Left kidney (tissue), 2 donors: ENCODE data around the gene HOXB3. TPM values are rescaled to one million over a fixed set of nuclear protein-coding genes. Genes with fewer than 3 reads are reported as not detected.

Source experiments
- DNase-seq: peaks from one replicate; pipeline ENCODE4 v3.0.0-alpha.2; 2013
- polyA plus RNA-seq: library from polyadenylated mRNA; unstranded; fragments of 120-200 nt; gene quantifications from one replicate; pipeline ENCODE4 v1.2.1, GENCODE V29; 2013; ENCODE audit not compliant: insufficient read length

Gene HOXB3
- polyA plus RNA-seq, 1 donor: 224 TPM

GRCh38 chr17:48600244-48601098, 10.4 kb upstream of the HOXB3 start:
- no peak for DNase-seq

DNA sequence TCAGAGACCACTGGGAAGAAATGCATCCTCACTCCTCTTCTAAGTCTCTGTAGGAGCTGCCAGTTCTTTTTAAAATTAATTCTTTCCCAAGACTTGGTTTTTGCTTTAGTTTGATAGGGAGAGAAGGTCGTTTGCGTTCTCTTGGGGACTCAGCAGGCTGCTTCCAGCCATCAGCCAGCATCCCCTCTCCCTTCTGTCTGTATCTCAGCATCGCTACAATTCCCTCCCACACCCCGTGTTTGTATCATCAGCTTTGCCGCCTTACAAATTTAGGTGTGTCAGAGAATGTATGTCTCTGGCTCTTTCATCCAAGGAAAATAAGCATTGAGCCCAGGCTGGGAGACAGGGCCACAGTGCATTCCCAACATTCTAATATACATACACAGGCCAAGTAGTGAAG, 9.3 kb upstream of the HOXB3 start:
- no peak for DNase-seq

GRCh38 chr17:48598736-48599135, 8.7 kb upstream of the HOXB3 start:
- DNase-seq: no peak

DNA sequence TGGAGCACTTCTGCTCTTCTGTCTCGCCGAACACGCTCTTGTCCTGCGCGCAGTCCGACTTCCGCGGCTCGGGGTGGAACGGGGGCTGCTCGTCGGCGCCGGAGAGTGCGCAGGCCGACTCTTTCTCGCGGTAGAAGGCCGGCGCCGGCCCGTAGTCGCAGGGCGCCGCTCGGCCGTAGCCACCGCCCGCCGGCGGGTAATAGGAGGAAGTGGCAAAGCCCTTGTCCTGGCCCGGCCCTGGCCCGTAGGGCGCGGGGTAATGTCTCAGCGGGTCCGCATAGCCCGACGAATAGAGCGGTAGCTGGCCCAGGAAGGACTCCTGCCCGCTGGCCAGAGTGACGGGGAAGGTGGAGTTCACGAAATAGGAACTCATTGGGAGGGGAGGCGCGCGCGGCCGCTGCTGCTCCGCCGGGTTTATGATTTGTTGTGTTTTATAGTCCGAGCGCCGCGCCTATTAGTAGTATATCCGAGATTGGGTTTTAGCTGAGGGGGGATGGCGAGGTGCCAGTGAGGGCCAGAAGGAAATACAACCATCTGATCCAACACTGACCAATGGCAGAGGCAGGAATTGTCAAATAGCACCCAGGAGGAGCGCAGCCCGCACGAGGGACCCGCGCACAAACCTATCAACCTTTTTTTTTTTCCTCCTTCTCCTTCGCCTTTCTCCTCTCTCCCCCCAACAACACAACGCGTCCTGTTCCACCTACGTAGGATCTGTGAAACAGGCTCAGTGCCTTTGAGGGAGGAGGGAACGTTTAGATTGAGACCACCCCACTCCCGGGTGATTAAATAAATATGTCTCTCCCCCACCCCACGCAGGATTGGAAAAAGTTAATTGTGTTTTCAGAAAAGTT, 8.0 kb upstream of the HOXB3 start:
- DNase-seq: no peak

GRCh38 chr17:48597528-48597777, 7.4 kb upstream of the HOXB3 start:
- DNase-seq: no peak

DNA sequence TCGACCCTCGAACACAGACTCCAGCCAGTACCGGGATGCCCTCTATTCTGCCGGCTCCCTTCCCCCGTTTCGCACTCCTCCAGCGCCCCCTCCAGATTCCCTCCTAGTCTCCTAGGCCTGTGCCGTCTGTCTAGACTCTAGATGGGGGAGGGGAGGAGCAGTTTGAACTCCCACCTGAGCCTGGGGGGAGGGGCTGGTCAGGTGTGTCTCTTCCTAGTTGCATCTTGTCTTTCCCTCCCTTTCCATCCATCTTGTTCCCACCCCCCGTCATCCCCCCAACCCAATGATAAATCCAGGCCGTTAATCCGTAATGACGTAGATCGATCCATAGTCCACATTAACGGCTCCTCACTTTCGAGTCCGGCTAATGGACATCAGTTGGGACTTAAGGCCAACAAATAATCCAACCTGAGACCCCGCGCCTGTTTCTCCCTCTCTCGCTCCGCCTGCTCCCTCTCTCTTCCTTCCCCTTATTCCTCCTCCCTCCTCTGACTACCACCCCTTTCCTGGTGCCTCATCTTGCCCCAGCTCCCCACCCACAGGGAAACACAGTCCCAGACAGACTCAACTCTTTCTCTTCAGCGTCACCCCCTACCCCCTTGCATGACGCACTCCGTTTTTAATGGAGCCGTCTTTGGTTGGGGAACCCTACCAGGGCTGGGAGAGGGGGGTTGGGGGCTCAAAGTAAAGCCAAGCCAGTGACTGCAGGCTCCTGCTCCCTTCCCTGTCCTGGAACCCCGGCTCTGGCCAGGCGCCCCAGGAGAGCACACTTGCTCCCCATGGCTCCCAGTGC, 6.9 kb upstream of the HOXB3 start:
- DNase-seq: no peak

- DNase-seq: no peak
These were observed 6.1 kb upstream of the HOXB3 start for GRCh38 chr17:48596000-48596734.

DNA sequence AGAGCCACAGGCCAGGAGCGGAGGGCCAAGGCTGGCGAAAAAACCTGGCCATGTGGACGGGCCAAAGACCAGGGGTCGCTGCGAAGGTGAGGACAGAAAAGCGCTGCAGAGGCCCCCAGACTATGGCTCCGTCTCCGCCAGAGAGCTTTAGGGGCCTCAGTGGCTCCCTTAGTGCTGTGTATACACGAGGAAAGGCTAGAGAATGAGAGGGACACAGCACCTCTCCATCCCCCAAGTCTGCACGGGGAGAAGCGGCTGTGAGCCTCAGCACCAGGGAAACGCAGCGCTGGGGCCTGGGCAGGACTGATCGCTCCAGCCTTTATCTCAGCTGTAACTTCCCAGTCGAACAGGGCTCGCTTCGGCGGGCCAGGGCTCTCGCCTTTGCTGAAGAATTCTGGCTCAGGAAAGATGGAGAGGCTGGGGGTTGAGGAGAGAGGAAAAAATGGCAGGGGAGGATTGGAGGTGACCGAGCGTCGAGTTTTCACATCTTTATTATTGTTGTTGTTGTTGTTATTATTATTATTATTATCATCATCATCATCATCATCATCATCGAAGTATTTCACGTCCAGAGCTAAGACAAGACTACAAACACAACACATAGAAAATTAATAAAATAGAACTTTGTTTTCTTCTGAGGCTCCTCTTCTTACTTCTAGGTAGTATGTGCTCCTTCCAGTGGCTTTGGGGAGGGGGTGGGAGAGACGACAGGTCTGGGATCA, 5.4 kb upstream of the HOXB3 start:
- DNase-seq: no peak

DNA sequence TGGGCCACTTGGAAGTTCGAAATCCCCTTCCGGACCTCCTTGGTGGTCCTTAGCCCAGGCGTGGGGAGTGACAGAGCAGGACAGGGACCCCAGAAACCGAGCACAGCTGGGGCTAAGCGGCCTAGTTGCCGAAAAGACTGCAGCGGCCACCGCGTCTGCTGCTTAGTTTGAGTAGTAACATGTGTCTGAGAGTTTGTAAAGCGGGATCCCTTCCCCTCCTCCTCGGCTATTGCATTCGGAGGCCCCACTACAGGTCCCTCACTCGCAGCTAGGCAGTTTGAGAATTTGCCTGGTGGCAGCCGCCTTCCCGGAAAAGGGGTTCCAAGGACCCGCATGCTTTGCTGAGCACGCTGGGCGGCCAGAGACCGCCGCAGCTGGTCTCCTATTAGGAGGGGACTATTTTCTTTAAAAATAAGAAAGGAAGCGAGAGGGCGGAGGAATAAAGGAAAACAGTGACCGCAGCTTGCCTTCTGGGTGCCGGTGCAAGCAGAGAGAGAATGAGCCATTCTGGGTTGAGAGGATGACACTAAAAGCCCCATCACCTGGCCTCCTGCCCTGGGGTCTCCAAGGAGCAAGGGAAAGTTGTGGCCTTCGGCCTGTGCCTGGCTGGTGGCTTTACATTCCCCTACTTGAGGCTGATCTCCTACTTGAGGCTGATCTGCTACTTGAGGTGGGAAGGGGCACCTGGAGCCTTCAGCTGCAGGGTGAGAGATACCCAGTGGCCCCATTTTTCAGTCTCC, 4.7 kb upstream of the HOXB3 start:
- no peak for DNase-seq

DNA sequence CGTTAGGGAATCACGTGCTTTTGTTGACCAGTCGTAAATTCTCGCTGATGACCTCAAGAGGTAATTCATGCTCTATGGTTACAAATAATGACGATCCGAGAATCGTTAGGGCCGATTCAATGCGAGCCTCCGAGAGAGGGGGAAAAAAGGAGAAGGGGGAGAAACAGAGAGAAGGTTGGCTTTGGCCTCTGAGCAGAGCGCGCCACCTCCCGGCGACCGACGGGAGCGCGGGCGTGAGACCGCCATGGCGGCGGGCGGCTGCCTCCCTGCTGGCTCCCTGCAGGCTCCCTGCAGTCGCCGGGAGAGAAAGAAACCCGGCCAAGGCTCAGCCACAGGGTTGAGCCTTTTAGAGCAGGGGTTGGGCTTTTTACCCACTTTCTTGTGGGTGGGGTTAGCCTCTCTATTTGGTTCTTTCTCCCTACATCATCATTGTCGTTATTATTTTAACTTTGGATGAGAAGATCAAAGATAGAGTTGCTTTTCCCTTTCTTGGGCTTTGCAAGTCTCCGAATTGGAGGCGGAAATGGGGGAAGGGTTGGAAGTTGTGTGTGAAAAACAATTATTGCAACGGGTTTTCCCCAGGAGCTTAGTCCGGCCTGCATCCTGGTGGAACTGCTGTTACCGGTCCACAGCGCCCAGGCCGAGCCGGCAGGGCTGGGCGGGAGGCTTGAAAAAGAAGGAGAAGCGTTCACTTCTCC, 3.9 kb upstream of the HOXB3 start:
- peak; percentile 93 for DNase-seq

DNA sequence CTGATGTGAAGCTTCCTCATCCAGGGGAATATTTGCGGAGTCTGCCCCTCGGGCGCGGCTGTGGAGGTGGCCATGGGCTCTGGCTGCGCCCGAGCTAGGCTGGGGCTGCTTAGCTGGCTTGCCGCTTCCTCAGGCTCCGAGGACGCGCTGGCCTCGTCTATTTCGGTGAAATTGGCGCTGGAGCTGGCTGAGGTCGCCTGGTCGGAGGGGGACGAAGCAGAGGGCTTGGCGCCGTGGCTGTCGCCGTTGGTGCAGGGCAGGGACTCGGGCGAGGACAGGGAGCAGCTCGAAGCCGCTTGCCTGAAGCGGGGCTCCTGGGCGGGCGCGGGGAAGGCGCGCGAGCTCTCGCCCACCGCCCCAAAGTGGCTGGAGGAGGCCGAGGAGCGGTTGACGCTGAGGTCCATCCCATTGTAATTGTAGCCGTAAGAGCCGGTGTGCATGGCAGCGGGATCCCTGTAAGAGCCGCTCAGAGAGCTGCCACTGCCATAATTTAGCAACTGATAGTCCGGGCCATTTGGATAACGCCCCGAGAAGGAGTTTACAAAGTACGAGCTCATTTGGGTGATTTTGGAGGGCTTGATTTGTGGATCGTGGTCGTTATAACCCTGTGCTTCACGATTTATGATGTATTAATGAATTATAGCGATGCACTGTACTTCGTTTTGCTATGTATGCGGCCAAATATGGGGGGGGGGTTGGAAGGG, 3.2 kb upstream of the HOXB3 start, which contains the start of gene HOXB5:
HOXB5 (minus strand) TSS at position 654 of the 704 bp plus-strand sequence; CDS start at position 557, 97 bp downstream.
- no peak for DNase-seq

DNA sequence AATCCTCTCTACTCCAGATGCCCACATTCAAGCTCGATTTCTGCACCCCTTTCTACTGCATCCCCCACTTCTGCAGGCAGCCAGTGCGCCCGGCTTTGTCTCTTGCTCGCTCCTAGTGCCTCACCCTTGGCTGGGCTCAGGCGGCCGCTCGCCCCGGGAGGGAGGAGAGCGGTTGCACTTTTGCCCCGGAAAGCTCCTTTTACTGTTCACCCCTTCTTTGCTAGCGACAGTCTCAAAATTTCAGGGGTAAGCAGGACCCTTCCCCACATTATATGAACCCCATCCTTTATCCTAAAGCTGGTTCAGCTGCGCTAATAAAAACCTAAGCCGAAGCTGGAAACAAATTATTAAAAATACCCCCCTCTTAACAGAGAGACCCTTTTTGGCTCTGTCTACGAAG, 2.5 kb upstream of the HOXB3 start:
- no peak for DNase-seq

DNA sequence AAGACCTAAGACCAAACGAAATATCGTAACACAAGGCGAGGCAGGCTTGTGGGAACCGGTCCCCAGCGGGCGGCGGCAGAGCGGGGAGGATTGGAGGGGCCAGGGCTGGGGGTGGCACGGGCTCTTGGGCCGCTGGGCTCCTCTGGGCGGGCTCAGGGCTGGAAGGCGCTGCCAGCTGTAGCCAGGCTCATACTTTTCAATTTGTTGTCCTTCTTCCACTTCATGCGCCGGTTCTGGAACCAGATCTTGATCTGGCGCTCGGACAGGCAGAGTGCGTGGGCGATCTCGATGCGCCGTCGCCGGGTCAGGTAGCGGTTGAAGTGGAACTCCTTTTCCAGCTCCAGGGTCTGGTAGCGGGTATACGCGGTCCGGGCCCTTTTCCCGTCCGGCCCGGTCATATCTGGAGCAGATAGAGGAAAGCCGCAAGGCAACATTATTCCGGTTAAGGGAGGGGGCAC, 2.0 kb upstream of the HOXB3 start:
- DNase-seq: no peak

DNA sequence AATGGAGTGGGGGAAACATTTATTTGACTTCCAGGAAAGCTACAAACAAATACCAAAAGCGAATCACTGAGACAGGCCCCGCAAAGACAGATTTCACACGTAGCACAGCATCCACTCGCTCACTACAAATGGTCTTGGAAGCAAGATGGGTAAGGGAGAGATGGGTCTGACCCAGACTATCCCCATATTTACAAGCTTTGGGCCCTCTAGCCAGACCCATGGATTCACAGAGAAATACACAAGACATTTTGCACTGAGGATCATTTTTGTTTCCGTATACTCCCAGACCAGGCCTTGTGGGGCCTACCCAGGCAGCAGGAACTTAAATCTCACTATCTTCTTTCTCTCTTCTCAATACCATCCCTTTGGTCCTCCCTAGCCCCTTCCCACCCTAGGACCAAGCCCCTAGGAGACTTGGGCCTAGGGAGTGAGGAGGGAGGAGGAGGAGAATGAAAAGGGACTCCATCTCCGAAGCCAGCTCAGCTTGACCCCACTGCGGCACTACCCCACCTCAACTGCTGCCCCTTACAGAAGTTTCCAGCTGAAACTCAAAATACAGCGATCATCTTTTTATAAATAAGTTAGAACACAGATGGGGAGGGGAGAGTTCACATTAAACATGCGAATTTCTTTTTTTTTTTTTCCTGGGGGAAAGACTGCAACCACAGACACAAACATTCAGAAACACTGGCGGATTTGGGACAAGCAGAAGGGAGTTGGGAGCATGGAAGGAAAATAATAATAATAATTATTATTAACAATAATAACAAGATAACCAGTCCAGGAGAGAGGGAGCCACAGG, 1.4 kb upstream of the HOXB3 start:
- no peak for DNase-seq

- no peak for DNase-seq
These were observed 643 bp upstream of the HOXB3 start for GRCh38 chr17:48590607-48591161.

DNA sequence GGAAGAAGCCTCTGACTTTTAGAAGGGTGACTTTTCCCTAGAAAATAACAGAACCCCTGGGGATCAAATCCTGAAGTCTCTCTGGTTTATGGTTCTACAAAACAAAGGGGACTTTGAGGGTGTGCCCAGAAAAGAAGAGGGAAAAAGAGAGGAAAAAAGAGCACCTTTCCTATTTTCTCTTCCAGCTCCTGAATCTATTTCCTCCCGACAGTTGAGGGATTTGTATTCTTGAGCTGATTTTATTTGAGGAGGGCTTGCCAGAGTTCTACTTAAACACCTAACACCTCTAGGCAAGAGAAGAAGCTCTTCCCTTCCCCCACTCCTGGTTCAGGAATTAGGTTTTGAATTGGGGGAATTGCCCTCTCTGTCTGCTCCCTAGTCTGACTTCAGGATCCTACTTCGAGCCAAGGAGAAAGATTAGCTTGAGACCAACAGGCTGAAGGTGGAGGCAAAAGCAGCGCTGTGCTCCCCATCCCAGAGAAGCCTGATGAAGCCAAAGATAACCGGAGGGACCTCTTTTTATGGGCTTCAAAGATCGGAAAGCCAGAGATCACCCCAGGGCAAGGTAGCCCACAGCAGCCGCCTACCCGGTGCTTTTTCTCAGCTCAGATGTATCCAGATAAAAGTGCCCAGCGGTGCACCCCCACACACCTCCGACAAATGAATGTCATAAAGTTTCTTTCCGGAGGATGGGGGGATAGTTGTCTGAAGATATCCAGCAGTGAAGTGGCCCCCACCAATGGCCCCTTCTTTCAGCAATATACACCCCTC, 796 bp downstream of the HOXB3 start:
- DNase-seq: no peak

DNA sequence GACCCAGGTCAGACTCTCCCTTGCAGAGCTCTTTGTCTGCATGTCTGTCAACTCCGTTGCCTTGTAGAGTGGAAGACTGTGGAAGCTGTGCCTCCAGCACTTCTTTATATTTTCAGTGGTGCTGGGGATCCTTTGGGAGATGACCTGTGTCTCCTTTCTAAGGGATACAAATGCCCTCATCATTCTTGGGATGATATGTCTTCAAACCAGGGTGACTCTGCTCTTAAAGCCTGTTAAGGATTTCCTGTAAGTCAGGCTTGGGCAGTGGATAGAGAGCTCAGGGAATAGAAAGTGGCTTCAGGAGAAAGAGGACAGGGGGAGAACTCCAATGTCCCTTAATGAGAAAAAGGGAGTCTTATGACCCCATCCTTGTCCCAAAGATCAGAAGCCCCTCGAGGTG, 1.5 kb downstream of the HOXB3 start:
- no peak for DNase-seq
